ENCODE results near the gene SIRPA. TPM values are rescaled to one million over a fixed set of nuclear protein-coding genes. Genes with fewer than 3 reads are reported as not detected.

The SIRPA gene
- total RNA-seq, 1 experiment from 2014 or later, result 6.0 TPM

DNA sequence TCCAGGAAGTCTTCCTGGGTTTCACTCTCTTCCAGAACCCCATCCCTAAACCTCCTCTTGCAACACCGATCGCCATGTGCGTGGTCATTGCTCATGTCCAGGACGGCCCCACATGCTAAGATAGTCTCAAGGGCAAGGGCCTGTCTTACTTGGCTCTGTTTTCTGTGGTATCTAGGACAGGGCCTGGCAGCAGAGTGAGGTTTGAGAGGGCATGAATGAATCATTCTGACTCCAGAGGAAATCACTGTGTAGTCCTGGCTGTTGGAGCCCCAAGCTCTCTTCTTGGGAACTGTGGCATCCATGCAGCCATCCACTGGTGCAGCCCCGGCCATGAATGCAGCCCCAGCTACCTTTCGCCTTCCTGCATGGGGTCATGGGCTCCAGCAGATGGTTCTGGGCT is 12.4 kb downstream of the SIRPA start:
- no peaks in the 10 kb centered on the region for H3K27me3 ChIP-seq (ENCODE audit: insufficient read depth, low read length)
- Mint-ChIP-seq H3K9me3 (no peaks in the 10 kb centered on the region; a peak in 1 of 5 replicates), H3K36me3 (ENCODE audit: insufficient read depth in 1 of 3, low read depth in 3 of 3) (no peaks in the 10 kb centered on the region), H3K27ac (peak overlapping the region in 1 of 3 experiments; percentile 60; a peak in 1 of 7 replicates), H3K4me3 (no peak overlapping the region), H3K4me1 (peaks cover 14% of the 10 kb centered on the region in 2 experiments), H3K27me3 (ENCODE audit: low read depth) (no peaks in the 10 kb centered on the region; the same call in 1 of the 2 replicates)
- no peak overlapping the region for H2BK5ac ChIP-seq (ENCODE audit: insufficient read length, low read length)
- peaks cover 2% of the 10 kb centered on the region for H4K20me1 ChIP-seq (ENCODE audit: control insufficient read depth, insufficient read depth, insufficient read length)
- H3K4ac ChIP-seq (ENCODE audit: low read depth, low read length), result no peak overlapping the region
- no peaks in the 10 kb centered on the region for H3K79me1 ChIP-seq (ENCODE audit: insufficient read depth, low read depth, low read length, poor library complexity, severe bottlenecking)
- no peak overlapping the region for H4K91ac ChIP-seq (ENCODE audit: insufficient read length, low read depth, low read length)
- no peak overlapping the region for H3K4me2 ChIP-seq (ENCODE audit: insufficient read depth, insufficient read length, low read length)
- H2BK15ac ChIP-seq (ENCODE audit: low read depth, low read length), result no peak overlapping the region
- no peak overlapping the region for H2BK120ac ChIP-seq (ENCODE audit: low read depth, low read length, poor library complexity, severe bottlenecking)
- no peak overlapping the region for H3K27ac ChIP-seq (ENCODE audit: insufficient read length, low read depth, low read length)
- H3K79me2 ChIP-seq (ENCODE audit: insufficient read depth, low read length), result no peaks in the 10 kb centered on the region
- H3T11ph ChIP-seq (ENCODE audit: low read length), result no peak overlapping the region
- no peaks in the 10 kb centered on the region for H3K9me3 ChIP-seq (ENCODE audit: control insufficient read depth, low read depth, low read length)
- no peak for TF ChIP-seq CTCF (conservative IDR thresholded peaks at IDR 0.05)
- H3K14ac ChIP-seq (ENCODE audit: insufficient read depth, low read length), result no peak overlapping the region; the same call in 1 of the 2 replicates
- H3K56ac ChIP-seq (ENCODE audit: insufficient read length, low read depth, low read length), result no peak overlapping the region
- H2BK12ac ChIP-seq (ENCODE audit: insufficient read length, low read depth, low read length), result no peak overlapping the region
- no peak overlapping the region for H3K23ac ChIP-seq (ENCODE audit: insufficient read length, low read depth, low read length)
- no peak overlapping the region for H3K9ac ChIP-seq (ENCODE audit: extremely low read depth, insufficient read length, low read length)
- H2AK5ac ChIP-seq (ENCODE audit: insufficient read length, low read length), result no peak overlapping the region
- no peak overlapping the region for H4K8ac ChIP-seq (replicated peaks; ENCODE audit: insufficient read length, low read depth, low read length)
- H4K5ac ChIP-seq (ENCODE audit: insufficient read length, low read depth, low read length), result no peak overlapping the region
- no CpG with 5 or more reads among the region's 6 CpGs for WGBS (ENCODE audit: extremely low coverage, insufficient read length, low lambda C conversion rate)
- H2AFZ ChIP-seq (ENCODE audit: low read length), result no peak overlapping the region
- DNase-seq, result no peak
- no peak overlapping the region for H3K18ac ChIP-seq (ENCODE audit: insufficient read length, low read depth, low read length)
- no peaks in the 10 kb centered on the region for H3K23me2 ChIP-seq (ENCODE audit: insufficient read length, low read depth, low read length, poor library complexity, severe bottlenecking)
- no peaks in the 10 kb centered on the region for H3K4me1 ChIP-seq (ENCODE audit: insufficient read depth, low read length)
- H2BK20ac ChIP-seq (ENCODE audit: low read depth, low read length, poor library complexity, severe bottlenecking), result no peak overlapping the region

Measured in H9 (cell line).